Activated naive CD8-positive, alpha-beta T cell treated with anti-CD3 and anti-CD28 coated beads, Interleukin-2, amount 50 U/mL, for 24 hours (primary cell): Measurements from ENCODE around the gene B3GAT3.

Experiments
- ATAC-seq: fragments of 150-1000 bp; cut with Tn5 transposase; one replicate; pipeline ENCODE4 v1.10.0; 2021
- DNase-seq: peaks from one replicate; pipeline ENCODE4 v3.0.0; 2021
- H3K27ac Mint-ChIP-seq: one replicate; pipeline ENCODE4 v1.8.0; 2021; ENCODE audit warnings: mild to moderate bottlenecking, mixed read lengths
- H3K27me3 Mint-ChIP-seq: one replicate; pipeline ENCODE4 v1.8.0; 2021; ENCODE audit warnings: mixed read lengths
- H3K36me3 Mint-ChIP-seq: one replicate; pipeline ENCODE4 v1.8.0; 2021; ENCODE audit warnings: low read depth, mixed read lengths
- H3K4me1 Mint-ChIP-seq: one replicate; pipeline ENCODE4 v1.8.0; 2021; ENCODE audit warnings: mixed read lengths
- H3K4me3 Mint-ChIP-seq: one replicate; pipeline ENCODE4 v1.8.0; 2021; ENCODE audit warnings: mild to moderate bottlenecking, moderate library complexity, mixed read lengths
- H3K9me3 Mint-ChIP-seq: one replicate; pipeline ENCODE4 v1.8.0; 2021; ENCODE audit warnings: mixed read lengths

Gene B3GAT3

DNA sequence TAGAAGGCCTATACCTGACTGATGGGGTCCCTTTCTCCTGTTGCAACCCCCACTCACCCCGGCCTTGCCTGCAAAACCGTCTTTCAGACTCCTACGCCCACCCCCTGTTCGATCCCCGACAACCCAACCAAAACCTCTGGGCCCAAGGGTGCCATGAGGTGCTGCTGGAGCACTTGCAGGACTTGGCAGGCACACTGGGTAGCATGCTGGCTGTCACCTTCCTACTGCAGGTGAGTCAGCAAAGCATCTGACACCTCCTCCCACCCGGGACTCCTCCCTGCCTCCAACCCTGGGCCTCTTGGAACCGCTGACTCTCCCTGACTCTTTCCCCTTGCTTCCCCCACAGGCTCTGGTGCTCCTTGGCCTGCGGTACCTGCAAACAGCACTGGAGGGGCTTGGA is 7.5 kb downstream of the B3GAT3 start:
- H3K4me3 Mint-ChIP-seq: no peak overlapping the region
- H3K27me3 Mint-ChIP-seq: no peaks in the 10 kb centered on the region
- ATAC-seq (peak; percentile 38), DNase-seq (peak; percentile 54)
- H3K9me3 Mint-ChIP-seq: no peaks in the 10 kb centered on the region
- peaks cover 20% of the 10 kb centered on the region for H3K36me3 Mint-ChIP-seq
- H3K4me1 Mint-ChIP-seq: peaks cover 42% of the 10 kb centered on the region
- H3K27ac Mint-ChIP-seq: peak overlapping the region; percentile 87

DNA sequence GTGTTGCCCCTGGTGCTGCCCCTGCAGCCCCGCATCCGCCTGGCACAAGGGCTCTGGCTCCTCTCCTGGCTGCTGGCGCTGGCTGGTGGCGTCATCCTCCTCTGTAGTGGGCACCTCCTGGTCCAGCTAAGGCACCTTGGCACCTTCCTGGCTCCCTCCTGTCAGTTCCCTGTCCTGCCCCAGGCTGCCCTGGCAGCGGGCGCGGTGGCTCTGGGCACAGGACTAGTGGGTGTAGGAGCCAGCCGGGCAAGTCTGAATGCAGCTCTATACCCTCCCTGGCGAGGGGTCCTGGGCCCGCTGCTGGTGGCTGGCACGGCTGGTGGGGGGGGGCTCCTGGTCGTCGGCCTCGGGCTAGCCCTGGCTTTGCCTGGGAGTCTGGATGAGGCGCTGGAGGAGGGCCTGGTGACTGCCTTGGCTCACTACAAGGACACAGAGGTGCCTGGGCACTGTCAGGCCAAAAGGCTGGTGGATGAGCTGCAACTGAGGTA is 8.5 kb downstream of the B3GAT3 start:
- H3K4me3 Mint-ChIP-seq: no peak overlapping the region

DNA sequence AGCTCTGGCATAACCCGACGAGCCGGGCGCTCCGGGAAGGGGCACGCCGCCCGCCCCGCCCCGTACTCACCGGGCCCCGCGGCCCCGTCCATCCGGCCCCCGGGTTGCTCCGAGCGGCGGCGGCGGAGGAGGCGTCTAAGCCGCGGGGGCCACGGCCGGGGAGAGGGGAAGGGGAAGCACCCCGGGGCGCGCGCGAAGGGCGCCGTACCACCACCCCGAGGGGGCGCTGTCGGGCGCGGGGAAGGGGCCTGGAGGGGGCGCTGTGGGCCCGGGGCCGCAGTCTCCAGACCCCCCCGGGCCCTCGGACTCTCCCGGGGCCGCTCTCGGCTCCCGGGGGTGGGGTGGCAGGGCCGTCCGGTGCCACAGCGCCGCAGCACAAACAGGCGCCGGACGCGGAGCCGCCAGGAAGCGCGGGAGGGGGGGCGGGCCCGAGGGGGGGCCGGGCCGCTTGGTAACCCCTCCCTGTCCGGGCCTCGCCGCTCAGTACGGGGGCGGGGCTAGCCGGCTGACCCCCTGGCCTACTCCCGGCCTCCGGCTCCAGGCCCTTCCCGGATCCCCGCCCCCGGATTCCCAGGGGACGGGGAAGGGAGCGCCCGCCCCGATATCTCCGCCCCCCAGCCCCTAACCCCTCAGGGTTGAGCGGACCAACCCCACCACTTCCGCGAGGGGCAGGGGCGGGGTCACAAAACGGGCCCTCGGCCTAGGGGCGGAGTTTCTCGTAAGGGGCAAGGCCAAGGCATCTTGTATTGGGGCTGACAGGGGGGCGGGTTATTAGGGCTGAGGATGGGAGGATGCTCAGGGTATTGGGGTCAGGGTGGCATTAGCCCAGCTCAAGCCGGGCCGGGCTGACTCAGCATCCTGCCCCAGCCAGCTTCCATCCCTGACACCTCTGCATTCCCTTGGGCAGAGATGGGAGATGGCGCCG is 9.2 kb downstream of the B3GAT3 start, which contains the start of the genes EML3 and ROM1:
EML3 (minus strand) TSS at position 410 of the 925 bp plus-strand sequence; CDS start at position 92, 318 bp downstream.
ROM1 (plus strand) TSS at position 892 of the 925 bp plus-strand sequence; CDS start at position 917, 25 bp downstream.
- Mint-ChIP-seq H3K4me1 (peaks cover 50% of the 10 kb centered on the region), H3K4me3 (peak within 1 kb of the TSS; percentile 94), H3K36me3 (peaks cover 27% of the 10 kb centered on the region), H3K9me3 (no peaks in the 10 kb centered on the region), H3K27me3 (no peaks in the 10 kb centered on the region), H3K27ac (peak within 1 kb of the TSS; percentile 97)
- ATAC-seq (peak; percentile 73), DNase-seq (peak; percentile 89)

More for the DNA sequence above, 8.5 kb downstream of the B3GAT3 start:
- Mint-ChIP-seq H3K4me1 (peaks cover 44% of the 10 kb centered on the region), H3K27me3 (no peaks in the 10 kb centered on the region), H3K27ac (peak overlapping the region; percentile 87), H3K9me3 (no peaks in the 10 kb centered on the region), H3K36me3 (peaks cover 20% of the 10 kb centered on the region)
- ATAC-seq (no peak), DNase-seq (no peak)

DNA sequence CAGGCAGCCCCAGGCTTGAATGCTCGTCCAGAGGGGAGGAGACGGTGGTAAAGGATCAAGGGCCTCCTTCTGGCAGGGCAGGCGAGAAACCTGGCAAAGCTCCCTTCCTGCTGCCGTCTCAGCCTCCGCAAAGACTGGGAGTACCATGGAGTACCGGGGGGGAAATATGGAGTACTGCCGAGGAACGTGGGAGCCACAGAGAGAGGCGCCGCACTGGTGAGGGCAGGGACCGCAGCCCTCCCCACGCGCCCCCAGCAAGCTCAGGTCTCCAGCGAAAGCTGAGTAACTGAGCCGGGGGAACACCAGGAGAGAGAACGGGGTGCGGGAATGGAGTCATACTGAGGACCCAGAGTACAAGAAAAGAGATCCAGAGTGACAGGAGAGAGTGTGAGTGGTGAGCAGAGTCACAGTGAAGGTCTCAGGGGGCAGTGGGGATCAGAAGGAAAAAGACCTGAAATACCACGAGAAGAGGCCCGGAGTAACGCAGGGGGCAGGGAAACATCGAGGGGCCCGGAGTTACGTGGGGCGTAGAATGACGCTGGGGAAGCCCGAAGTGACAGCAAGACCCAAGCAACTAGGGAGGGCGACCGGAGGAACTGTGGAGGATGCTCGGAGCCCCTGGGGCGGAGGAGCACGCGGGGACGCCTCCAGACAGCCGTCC is 10.0 kb downstream of the B3GAT3 start:
- no peaks in the 10 kb centered on the region for H3K27me3 Mint-ChIP-seq
- no peaks in the 10 kb centered on the region for H3K9me3 Mint-ChIP-seq
- H3K27ac Mint-ChIP-seq: peak overlapping the region; percentile 97
- peak; percentile 44 for ATAC-seq
- peaks cover 32% of the 10 kb centered on the region for H3K36me3 Mint-ChIP-seq
- H3K4me1 Mint-ChIP-seq: peaks cover 52% of the 10 kb centered on the region
- DNase-seq: peak; percentile 57
- peak overlapping the region; percentile 94 for H3K4me3 Mint-ChIP-seq

DNA sequence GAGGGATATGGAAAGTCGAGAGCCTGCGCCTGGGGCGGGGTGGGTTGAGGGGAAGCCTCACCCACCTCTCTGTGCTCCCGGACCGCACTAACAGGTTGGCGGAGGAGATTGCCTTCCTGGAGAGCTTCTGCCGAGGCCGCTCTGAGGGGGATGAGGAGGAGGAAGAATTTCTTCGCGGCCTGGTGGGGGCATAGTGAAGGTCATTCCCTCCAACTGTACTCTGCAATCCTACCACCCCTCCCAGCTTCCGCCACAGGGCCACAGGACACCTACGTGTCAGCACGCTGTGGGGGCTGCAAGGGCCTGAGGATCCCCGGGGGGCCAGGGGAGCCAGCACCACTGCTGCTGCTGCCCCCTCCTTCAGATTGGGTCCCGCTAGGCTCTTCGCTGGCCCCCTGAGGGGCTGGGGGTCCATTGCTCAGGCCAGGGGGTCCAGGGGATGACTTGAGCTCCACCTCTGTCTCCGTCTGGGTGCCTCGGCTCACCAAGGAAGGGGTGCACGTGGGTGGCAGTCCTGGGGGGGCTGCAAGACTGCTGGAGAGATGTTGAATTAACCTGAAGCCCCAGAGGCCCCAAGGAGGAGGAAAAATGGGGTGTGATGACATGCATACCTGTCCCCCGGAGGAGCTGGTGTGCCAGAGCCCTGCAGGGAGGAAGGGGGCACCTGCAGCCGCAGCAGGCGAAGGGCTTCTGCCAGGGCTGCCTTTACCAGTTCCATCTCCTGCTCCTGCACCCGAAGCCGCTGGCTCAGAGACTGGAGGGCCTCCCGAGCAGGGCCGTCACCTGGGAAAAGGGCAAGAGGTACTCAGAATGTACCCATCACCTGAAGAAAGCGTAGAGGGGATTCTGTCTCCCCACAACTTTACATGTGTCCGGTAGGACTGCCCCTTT is 10.7 kb downstream of the B3GAT3 start:
- Mint-ChIP-seq H3K27me3 (no peaks in the 10 kb centered on the region), H3K9me3 (no peaks in the 10 kb centered on the region), H3K27ac (peak overlapping the region; percentile 97), H3K4me3 (peak overlapping the region; percentile 94), H3K4me1 (peaks cover 52% of the 10 kb centered on the region), H3K36me3 (peaks cover 35% of the 10 kb centered on the region)
- DNase-seq: no peak
- no peak for ATAC-seq

DNA sequence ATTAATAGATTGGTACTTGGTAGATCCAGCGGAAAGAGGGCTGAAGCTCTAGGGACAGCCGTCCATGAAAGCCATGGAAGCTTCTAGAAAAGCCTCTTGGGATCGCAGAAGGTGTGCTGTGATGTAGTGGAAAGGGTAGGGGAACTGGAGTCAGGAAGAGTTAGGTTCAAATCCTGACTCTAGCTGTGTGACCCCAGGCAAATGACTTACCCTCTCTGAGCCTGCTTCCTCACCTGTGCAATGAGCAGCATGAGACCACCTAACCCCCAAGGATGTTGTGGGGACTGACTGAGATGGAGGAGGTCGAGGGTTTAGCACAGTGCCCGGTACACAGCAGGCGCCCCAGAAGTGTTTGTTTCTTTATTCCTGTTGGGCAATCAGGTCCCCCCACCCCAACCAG is 11.4 kb downstream of the B3GAT3 start:
- Mint-ChIP-seq H3K27ac (peak overlapping the region; percentile 97), H3K4me3 (peak overlapping the region; percentile 94), H3K36me3 (peaks cover 39% of the 10 kb centered on the region), H3K4me1 (peaks cover 52% of the 10 kb centered on the region), H3K27me3 (no peaks in the 10 kb centered on the region), H3K9me3 (no peaks in the 10 kb centered on the region)
- DNase-seq (no peak), ATAC-seq (no peak)

DNA sequence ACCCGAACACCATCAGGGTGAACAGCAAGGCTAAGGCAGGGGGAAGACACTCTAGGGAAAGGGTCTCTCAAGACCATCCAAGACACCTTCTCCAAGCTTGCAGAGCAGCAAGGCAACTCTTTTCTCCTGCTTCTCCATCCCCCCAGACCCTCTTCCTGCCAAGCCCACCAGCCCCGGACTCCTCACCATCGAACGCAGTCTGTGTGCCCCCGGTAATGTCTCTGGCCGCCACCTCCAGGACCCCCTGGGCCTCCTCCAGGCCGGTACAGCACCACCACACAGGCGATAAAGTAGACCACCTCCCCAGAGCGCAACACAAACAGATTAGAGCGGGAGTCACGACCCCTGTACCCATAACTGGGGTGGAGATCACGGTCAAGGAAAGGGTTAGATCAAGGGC is 13.0 kb downstream of the B3GAT3 start:
- ATAC-seq (no peak), DNase-seq (no peak)
- peak overlapping the region; percentile 18 for H3K27ac Mint-ChIP-seq
- H3K4me1 Mint-ChIP-seq: peaks cover 44% of the 10 kb centered on the region
- no peaks in the 10 kb centered on the region for H3K9me3 Mint-ChIP-seq
- H3K27me3 Mint-ChIP-seq: no peaks in the 10 kb centered on the region
- H3K36me3 Mint-ChIP-seq: peaks cover 45% of the 10 kb centered on the region
- no peak overlapping the region for H3K4me3 Mint-ChIP-seq

DNA sequence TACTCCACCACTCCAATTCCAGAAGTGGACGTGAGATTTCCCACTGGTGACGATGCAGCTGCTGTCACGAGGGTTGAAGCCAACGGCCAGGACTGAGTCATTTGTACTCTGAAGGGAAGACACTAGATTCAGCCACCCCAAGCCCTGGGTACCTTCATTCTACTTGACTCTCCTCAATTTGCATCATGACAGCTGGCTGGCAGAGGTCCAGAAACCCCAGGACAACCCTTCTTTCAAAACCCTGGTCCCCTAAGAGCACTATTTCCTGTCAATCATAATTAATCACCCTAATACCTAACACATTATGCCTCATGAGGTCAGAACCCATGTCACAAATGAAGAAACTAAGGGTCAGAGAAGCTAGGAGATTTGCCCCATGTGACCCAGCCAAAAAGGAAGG is 14.1 kb downstream of the B3GAT3 start:
- no peak overlapping the region for H3K4me3 Mint-ChIP-seq
- peak overlapping the region; percentile 9 for H3K27ac Mint-ChIP-seq
- DNase-seq (no peak), ATAC-seq (no peak)
- peaks cover 51% of the 10 kb centered on the region for H3K4me1 Mint-ChIP-seq
- H3K9me3 Mint-ChIP-seq: no peaks in the 10 kb centered on the region
- peaks cover 55% of the 10 kb centered on the region for H3K36me3 Mint-ChIP-seq
- H3K27me3 Mint-ChIP-seq: no peaks in the 10 kb centered on the region

DNA sequence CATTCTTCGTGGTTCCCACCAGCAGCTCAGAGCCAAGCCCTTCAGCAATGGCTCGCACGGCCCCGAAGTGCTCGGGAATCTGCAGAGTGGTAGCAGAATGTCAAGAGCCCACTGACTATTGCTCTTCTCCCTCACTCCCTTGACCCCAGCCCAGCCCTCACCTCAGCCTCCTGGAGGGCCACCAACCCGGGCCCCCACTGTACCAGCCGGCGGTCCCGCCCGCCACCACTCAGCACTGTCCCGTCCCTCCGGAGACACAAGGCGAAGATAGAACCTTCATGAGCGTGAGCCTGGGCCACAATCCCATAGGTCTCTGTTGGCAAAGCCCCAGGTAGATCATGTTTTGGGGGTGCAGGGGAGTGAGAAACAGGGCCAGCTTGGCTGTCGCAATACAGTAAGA is 15.9 kb downstream of the B3GAT3 start:
- DNase-seq (no peak), ATAC-seq (no peak)
- Mint-ChIP-seq H3K27me3 (peaks cover 2% of the 10 kb centered on the region), H3K36me3 (peaks cover 58% of the 10 kb centered on the region), H3K27ac (no peak overlapping the region), H3K9me3 (no peaks in the 10 kb centered on the region), H3K4me1 (peaks cover 49% of the 10 kb centered on the region), H3K4me3 (no peak overlapping the region)

DNA sequence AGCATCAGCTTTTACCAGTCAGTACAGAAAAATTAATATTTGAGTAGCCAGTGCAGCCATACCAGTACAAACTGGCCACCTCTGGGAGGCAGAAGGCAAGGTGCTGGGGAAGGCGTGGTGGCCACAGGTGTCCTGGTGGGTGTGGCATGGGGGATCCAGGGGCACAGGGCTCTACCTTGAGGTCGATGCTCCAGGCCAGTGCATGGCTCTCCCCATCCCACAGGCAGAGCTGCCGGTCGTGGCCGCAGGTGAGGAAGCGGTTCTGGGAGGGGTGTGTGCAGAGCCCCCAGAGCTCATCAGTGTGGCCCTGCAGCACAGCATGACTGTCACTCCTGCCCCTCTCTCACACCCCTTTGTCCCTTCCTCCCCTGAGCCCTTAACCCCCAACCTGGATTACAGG is 16.3 kb downstream of the B3GAT3 start:
- Mint-ChIP-seq H3K27ac (no peak overlapping the region), H3K27me3 (peaks cover 2% of the 10 kb centered on the region), H3K9me3 (no peaks in the 10 kb centered on the region)

DNA sequence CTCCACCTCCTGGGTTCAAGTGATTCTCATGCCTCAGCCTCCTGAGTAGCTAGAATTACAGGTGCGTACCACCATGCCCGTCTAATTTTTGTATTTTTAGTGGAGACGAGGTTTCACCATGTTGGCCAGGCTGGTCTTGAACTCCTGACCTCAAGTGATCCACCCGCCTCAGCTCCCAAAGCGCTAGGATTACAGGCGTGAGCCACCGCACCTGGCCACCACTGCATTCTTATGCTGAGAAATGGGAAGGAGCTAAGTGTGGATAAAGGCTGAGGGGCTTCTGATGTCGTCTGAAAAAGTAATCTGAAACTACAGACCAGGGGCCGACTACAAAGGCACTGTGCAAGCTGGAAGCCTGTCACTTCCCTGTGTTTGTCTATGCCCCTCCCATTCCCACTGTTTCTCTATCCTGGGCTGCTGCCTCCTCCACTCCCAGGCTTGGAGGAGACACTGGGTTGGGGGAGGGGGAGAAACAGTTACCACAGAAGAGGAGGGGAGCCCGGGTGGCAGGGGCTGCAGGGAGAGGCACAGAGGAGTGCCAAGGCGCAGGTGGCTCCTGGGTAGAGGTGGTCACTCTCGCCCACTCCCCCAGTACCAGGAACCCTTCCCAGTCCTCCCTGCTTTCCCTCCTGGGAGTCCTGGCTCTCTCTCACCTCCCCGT is 17.2 kb downstream of the B3GAT3 start:
- Mint-ChIP-seq H3K27ac (no peak overlapping the region), H3K4me3 (no peak overlapping the region), H3K27me3 (peaks cover 2% of the 10 kb centered on the region), H3K36me3 (peaks cover 60% of the 10 kb centered on the region), H3K9me3 (no peaks in the 10 kb centered on the region), H3K4me1 (peaks cover 46% of the 10 kb centered on the region)
- no peak for ATAC-seq
- no peak for DNase-seq

More for the DNA sequence above, 16.3 kb downstream of the B3GAT3 start:
- no peak for DNase-seq
- ATAC-seq: no peak
- peaks cover 45% of the 10 kb centered on the region for H3K4me1 Mint-ChIP-seq
- peaks cover 57% of the 10 kb centered on the region for H3K36me3 Mint-ChIP-seq
- no peak overlapping the region for H3K4me3 Mint-ChIP-seq

DNA sequence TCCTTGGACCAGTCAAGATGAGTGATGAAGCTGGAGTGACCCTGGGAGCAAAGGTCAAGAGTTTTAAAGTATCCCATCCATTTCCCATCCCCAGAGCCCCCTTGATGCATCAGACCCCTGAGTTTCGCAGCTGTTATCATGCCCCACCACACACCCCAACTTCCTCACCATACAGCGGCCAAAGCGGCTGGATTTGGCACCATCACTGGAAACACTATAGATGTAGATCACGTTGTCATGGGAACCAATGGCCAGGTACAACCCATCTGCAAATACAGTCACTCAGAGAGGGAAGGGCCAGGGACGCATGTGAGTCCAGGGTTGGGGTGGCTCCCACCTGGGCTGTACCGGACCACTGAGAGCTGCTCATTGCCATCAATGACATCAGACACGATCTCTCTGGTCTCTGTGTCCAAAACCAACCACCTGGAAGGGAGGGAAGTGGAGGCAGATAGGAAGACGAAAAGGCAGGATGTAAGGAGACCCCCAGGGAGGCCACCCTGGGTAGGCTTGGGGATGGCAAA is 17.9 kb downstream of the B3GAT3 start:
- DNase-seq (no peak), ATAC-seq (no peak)
- Mint-ChIP-seq H3K27ac (no peak overlapping the region), H3K27me3 (peaks cover 2% of the 10 kb centered on the region), H3K36me3 (peaks cover 61% of the 10 kb centered on the region), H3K9me3 (no peaks in the 10 kb centered on the region), H3K4me1 (peaks cover 46% of the 10 kb centered on the region), H3K4me3 (peak overlapping the region; percentile 46)

DNA sequence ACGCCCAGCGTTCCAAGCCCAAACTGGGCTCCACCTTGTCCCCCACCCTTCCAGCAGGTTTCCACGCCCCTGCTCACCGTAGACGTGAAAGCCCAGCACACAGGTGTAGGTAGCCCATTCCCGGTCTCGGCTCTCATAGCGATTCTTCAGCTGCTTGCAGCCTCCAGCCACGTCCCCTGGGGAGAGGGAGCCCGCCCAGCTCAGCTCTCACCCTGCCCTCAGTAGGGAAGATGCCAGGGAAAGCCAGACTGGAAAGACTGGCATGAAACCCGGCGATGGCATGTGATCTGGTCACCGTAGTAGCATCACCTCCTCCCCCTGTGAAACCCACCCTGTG is 18.7 kb downstream of the B3GAT3 start:
- H3K36me3 Mint-ChIP-seq: peaks cover 64% of the 10 kb centered on the region
- H3K9me3 Mint-ChIP-seq: no peaks in the 10 kb centered on the region
- H3K4me1 Mint-ChIP-seq: peaks cover 52% of the 10 kb centered on the region
- peaks cover 2% of the 10 kb centered on the region for H3K27me3 Mint-ChIP-seq
- H3K4me3 Mint-ChIP-seq: peak overlapping the region; percentile 46
- H3K27ac Mint-ChIP-seq: peak overlapping the region; percentile 6
- DNase-seq (no peak), ATAC-seq (no peak)
